Putamen (tissue), 1 donor: ENCODE data around the gene TNS3.
A peak's percentile ranks its signal among the peaks of the same experiment; 100 is the strongest.
"Not testable (repeated sequence)": the region's sequence is repeated elsewhere in the genome, so short reads cannot be mapped to it uniquely, and the experiment has no call there.

Experiments
- DNase-seq: peaks from one replicate; pipeline ENCODE4 v3.0.0-alpha.2; 2016; ENCODE audit warnings: low spot score

Gene TNS3

GRCh38 chr7:47602272-47603004, 20.5 kb upstream of the TNS3 start:
- no peak for DNase-seq

- no peak for DNase-seq
These were observed 20.0 kb upstream of the TNS3 start for GRCh38 chr7:47601881-47602249.

- no peak for DNase-seq
These were observed 19.4 kb upstream of the TNS3 start for GRCh38 chr7:47601119-47601880.

GRCh38 chr7:47600199-47601118, 18.5 kb upstream of the TNS3 start:
- no peak for DNase-seq

GRCh38 chr7:47597379-47597778, 15.5 kb upstream of the TNS3 start:
- no peak for DNase-seq

- peak; percentile 39 for DNase-seq
These were observed 14.7 kb upstream of the TNS3 start for GRCh38 chr7:47596502-47597202.

- DNase-seq: no peak
These were observed 12.5 kb upstream of the TNS3 start for GRCh38 chr7:47594406-47594805.

- no peak for DNase-seq
These were observed 10.0 kb upstream of the TNS3 start for GRCh38 chr7:47591655-47592572.

- no peak for DNase-seq
These were observed 9.3 kb upstream of the TNS3 start for GRCh38 chr7:47591089-47591654.

- DNase-seq: not testable (repeated sequence)
These were observed 8.3 kb upstream of the TNS3 start for GRCh38 chr7:47590215-47590614.

GRCh38 chr7:47588704-47589225, 6.9 kb upstream of the TNS3 start:
- DNase-seq: no peak

GRCh38 chr7:47587976-47588375, 6.1 kb upstream of the TNS3 start:
- no peak for DNase-seq

GRCh38 chr7:47587351-47587750, 5.4 kb upstream of the TNS3 start:
- DNase-seq: no peak

- no peak for DNase-seq
These were observed 5.0 kb upstream of the TNS3 start for GRCh38 chr7:47586925-47587324.

GRCh38 chr7:47586161-47586670, 4.3 kb upstream of the TNS3 start:
- not testable (repeated sequence) for DNase-seq

- DNase-seq: no peak
These were observed 2.6 kb upstream of the TNS3 start for GRCh38 chr7:47584536-47584895.

- DNase-seq: no peak
These were observed 2.0 kb upstream of the TNS3 start for GRCh38 chr7:47583739-47584535.

- DNase-seq: no peak
These were observed 1.1 kb upstream of the TNS3 start for GRCh38 chr7:47582764-47583738.
